Activated CD4-positive, alpha-beta T cell treated with anti-CD3 and anti-CD28 coated beads for 48 hours (primary cell): Measurements from ENCODE around the gene MAP6.

Experiments
- DNase-seq: peaks from one replicate; pipeline ENCODE4 v3.0.0-alpha.2; 2020

MAP6 gene

GRCh38 chr11:75565916-75566762 is 102.7 kb downstream of the MAP6 start:
- DNase-seq = no peak

- DNase-seq = no peak
Observed at GRCh38 chr11:75565221-75565814, 103.5 kb downstream of the MAP6 start.

- DNase-seq = no peak
Observed at GRCh38 chr11:75563978-75564552, 104.8 kb downstream of the MAP6 start.

GRCh38 chr11:75563501-75563977 is 105.3 kb downstream of the MAP6 start:
- DNase-seq = no peak

GRCh38 chr11:75562836-75563484 is 105.9 kb downstream of the MAP6 start:
- DNase-seq = no peak

- peak; percentile 85 for DNase-seq
Observed at GRCh38 chr11:75562048-75562835, 106.6 kb downstream of the MAP6 start, which contains the start of gene SERPINH1. TSS of gene SERPINH1 (plus strand) at chr11:75562253. CDS start at chr11:75566350, 4,097 bp downstream.

GRCh38 chr11:75561426-75562047 is 107.3 kb downstream of the MAP6 start:
- DNase-seq = no peak

- no peak for DNase-seq
Observed at GRCh38 chr11:75560644-75561043, 108.2 kb downstream of the MAP6 start.

- DNase-seq = no peak
Observed at GRCh38 chr11:75558939-75559843, 109.6 kb downstream of the MAP6 start.

GRCh38 chr11:75557666-75558494 is 111.0 kb downstream of the MAP6 start:
- no peak for DNase-seq

GRCh38 chr11:75556275-75556674 is 112.6 kb downstream of the MAP6 start:
- DNase-seq = no peak

- no peak for DNase-seq
Observed at GRCh38 chr11:75555079-75555811, 113.6 kb downstream of the MAP6 start.

GRCh38 chr11:75554258-75555022 is 114.4 kb downstream of the MAP6 start:
- no peak for DNase-seq

- DNase-seq = no peak
Observed at GRCh38 chr11:75553889-75554257, 115.0 kb downstream of the MAP6 start.

- DNase-seq = no peak
Observed at GRCh38 chr11:75553182-75553581, 115.7 kb downstream of the MAP6 start.

GRCh38 chr11:75549370-75549958 is 119.4 kb downstream of the MAP6 start:
- no peak for DNase-seq

GRCh38 chr11:75548595-75549272 is 120.1 kb downstream of the MAP6 start:
- no peak for DNase-seq
